Stimulated activated CD8-positive, alpha-beta memory T cell treated with anti-CD3 and anti-CD28 coated beads, Interleukin-4, amount 100 ng/mL, for 24 hours (primary cell): ENCODE results near the gene PRCD.

Experiments
- DNase-seq: peaks from one replicate; pipeline ENCODE4 v3.0.0-alpha.2; 2020; ENCODE audit warnings: low read depth

Gene PRCD

DNA sequence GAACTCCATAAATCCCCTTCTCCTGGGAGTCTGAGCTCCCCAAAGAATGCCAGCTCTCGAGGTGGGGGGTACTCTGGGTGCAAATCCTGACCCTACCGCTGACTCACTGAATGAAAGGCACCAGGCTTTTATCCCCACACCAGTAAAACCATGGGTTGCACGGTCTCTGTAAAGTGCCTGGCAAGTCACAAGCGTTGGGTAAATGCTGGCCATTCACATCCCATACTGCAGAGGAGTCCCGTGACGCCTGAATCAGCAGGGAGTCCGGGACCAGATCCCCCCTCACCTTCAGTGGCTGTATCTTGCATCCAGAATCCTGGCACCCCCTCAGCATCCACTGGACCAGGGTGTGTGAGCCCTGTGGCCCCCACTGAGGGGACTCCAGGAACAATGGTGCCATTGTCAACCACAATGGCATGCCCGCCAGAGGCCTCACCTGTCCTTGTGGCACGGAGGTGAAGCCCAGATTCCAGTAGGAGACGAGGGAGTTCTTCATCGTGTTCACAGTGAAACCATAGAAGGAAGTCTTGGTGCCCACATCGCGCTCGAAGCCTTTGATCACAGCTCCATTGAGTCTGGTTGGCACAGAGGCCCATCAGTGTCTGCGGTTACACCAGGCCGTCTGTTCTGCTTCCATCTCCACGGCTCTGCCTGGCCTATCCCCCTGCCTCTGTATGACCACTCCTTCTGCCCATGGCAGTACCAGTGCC, 32.5 kb downstream of the PRCD start:
- no peak for DNase-seq

GRCh38 chr17:76573096-76573495, 33.3 kb downstream of the PRCD start:
- DNase-seq = no peak

- DNase-seq = no peak
Measured at GRCh38 chr17:76574166-76574565, 34.3 kb downstream of the PRCD start.

DNA sequence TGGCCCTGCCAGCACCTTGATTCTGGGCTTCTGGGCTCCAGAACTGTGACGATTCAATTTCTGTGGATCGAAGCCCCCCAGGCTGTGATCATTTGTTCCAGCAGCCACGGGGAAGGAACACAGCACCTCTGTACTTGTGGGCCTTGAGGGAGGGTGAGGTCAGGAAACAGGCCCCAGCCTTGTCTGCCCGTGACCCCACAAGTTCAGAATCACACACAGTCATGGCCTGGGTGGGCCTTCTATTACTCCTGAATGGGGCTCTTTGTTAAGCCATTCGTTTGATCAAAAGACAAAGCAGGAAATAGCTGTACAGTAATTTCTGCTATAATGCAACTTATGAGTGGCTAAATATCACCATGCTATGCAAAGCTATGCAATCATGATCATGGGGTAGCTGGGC, 35.7 kb downstream of the PRCD start:
- DNase-seq = no peak

DNA sequence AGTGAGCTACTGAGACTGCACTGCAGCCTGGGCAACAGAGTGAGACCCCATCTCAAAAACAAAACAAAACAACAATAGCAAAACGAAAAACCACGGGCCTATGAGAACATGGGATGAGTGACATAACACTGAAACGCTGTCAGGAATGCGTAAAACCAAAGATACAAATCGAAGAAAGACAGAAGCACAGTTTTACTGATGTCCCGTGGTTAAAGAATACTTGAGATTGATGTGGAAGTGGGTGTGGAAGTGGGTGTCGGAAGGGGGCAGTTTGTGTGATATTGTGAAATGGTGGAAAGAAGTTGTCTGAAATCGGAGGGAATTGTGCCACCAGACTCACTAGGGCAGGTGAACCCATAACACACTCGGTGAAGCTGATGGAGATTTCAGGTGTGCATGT, 36.3 kb downstream of the PRCD start:
- no peak for DNase-seq

DNA sequence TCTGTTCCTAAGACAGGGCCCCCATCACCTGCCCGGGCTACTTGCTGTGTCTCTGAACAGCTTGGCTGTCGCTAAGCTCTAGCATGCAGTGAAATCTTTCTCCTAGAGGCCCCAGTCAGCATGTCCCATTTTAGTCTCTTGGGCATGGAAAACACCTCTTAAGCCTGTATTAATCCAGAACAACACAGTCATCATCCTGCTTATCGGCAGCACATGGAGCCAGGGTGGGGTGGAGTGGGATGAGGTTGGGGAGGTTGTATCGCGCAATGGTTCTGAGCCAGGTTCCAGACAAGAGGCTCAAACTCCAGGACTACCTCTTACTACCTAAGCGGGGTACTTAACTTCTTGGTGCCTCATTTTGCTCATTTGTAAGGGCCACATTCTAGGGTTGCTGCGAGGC, 38.0 kb downstream of the PRCD start:
- no peak for DNase-seq

DNA sequence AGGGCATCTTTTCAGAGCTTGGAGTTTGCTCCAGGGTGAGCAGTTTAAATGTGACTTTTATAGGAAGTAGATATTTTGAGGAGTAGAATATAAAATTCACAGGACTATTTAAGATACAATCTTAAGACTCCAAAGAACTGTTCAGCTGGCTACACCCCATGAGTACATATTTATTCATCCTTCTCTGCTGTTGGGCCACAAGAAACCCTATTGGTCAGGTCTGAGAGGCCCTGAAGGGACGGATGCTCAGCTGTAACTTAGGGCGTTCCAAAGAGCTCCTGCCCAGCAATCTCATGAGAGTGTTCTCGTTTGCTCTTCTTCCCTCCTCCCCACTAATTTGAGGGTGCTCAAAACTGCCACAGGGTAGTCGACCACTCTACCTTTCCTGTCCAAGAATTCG, 38.5 kb downstream of the PRCD start:
- DNase-seq = no peak

DNA sequence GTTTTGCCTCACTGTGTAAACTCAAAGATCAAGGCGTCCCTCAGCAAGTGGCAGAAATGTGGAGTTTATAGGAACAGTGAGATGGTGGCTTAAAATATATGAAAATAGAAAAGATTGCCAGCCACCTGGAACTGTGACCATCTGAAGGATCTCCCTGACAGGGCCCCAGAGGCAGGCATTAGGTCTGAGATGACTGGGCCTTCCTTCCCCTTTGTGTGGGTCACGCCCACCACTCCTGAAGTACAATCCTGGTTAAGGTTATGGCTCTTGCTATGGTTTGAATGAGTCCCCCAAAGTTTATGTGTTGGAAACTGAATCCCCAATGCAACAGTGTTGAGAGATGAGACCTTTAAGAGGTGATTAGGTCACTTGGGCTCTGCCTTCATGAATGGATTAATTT, 39.4 kb downstream of the PRCD start:
- no peak for DNase-seq

- no peak for DNase-seq
Measured at GRCh38 chr17:76581515-76581914, 41.7 kb downstream of the PRCD start.

GRCh38 chr17:76582660-76583059, 42.8 kb downstream of the PRCD start:
- DNase-seq = no peak

GRCh38 chr17:76584427-76585032, 44.7 kb downstream of the PRCD start:
- DNase-seq = no peak

- no peak for DNase-seq
Measured at GRCh38 chr17:76585033-76585648, 45.3 kb downstream of the PRCD start.

DNA sequence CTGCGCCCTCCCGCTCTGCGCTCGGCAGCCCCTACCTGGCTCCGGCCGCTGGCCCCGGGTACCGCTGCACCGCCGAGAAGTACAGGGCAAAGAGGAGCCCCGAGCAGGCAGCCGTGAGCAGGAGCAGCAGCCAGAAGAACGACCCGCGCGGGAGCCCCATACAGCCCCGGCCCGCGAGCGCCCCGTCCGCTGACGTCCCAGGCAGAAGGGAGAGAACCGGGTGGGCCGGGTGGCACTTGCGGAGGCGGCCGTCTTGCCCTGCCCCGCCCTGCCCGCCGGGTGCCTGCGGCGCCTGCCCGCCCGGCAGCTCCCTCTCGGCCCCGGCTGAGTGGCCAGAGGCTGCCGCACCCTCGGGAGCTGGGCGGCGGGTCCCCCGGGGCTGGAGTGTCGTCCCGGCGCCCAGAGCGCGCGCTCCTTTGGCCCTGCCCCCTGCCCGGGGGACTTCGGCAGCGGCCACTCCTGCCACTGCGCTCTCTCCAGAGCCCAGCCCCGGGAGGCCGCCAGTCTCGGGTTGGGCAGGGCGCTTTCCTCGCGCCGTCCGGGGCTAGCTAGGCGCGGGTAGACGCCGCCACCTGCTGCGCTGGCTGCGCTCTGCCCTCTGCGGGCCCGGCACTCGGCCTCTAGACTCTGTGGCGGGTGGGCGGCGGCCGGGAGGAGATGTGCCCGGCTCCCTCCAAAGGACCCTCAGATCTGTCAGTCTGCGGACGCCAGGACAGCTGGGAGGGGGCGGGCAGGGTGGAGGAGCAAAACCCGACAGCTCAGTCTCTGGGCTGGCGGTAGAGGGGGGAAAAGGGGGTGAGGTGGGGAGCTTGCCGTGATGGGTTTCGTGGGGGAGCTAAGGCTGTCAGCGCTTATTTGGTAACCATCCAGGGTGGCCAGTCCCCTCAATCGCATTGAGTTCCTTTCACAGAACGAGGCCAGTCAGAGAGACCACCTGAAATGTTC, 46.1 kb downstream of the PRCD start, which contains the start of gene ST6GALNAC2:
Gene ST6GALNAC2, minus strand, starts transcription at position 212 of the 945 bp plus-strand sequence. Its CDS starts 52 bp downstream, at position 160.
- DNase-seq = no peak

GRCh38 chr17:76586741-76587487, 47.1 kb downstream of the PRCD start:
- no peak for DNase-seq

DNA sequence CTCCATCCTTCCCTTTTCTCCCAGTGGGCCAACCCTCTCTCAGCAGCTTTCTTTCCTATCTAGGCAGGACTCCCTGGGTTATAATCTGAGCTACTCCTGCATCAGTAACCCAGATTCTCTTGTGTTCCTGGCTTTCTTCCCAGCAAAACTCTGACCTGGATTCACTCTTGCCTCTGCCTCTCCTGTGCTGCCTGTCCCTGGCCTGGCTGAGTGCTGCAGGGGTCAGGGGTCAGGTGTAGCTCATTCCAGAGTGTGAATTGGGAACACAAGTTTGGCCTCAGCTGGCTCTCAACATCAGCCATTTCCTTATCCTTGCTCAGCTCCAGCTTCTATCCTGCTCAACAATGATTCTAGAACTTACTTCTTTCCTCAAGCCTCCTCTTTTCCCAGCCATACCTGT, 48.3 kb downstream of the PRCD start:
- no peak for DNase-seq

DNA sequence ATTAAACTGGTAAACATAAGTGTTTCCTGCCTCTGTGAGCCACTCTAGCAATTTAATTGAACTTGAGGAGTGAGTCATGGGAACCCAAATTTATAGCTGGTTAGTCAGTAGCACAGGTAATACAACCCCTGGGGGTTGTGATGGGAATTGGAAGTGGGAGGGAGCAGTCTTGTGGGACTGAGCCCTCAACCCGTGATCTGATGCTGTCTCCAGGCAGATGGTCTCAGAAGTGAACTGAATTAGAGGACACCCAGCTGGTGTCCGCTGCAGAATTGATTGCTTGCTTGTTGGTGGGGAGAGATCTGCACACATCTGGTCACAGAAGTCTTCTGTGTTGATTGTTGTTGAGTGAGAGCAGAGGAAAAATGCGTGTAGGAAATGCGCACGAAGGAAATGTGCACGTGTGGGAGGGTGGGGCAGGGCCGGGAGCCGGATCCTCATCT, 53.6 kb downstream of the PRCD start:
- no peak for DNase-seq

DNA sequence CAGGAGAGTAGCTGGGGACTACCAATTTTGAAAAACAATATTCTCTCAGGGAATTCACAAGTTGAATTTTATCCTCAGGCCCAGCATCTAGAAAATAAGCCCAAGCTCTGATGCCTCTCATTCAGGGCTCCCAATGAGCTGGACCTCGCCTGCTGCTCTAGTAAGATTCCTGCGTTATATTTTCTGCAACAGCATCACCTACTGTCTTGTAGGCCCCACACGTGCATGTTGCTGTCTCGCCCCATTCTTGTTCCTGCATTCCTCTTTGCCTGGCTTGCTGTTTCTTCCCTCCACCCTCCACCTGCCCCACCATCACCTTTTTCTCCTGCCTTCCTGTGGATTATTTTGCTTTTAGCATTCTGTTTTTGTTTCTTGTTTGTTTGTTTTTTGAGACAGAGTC, 54.1 kb downstream of the PRCD start:
- no peak for DNase-seq

DNA sequence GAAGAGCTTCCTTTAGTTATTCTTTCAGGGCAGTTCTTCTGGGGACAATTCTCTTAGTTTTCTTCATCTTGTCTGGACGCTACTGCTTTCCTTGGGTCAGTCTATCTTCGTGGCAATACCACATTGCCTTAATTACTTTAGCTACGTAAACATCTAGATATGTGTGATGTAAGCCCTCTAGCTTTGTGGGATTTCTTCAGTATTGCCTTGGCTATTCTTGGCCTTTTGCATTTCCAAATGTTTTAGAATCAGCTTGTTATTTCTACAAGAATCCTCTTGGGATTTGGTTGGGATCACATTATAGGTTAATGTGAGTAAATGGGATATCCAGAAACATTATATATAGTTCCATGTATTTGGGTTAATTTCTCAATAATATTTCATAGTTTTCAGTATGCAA, 54.8 kb downstream of the PRCD start:
- no peak for DNase-seq
